Measurements from ENCODE around the gene CHTF8.

- TF ChIP-seq CTCF (IDR thresholded peaks at IDR 0.05) (no peak), ZFX (IDR thresholded peaks at IDR 0.05; ENCODE audit: borderline replicate concordance) (no peak)
Measured at GRCh38 chr16:69141936-69142335, 9.5 kb upstream of the CHTF8 start.

All from 22Rv1 (cell line).